Astrocyte of the spinal cord (primary cell): ENCODE data around the gene BMPR1A.

ENCODE experiments used
- DNase-seq: peaks from one replicate; pipeline ENCODE4 v3.0.0; 2011; ENCODE audit warnings: low read depth, low spot score
- H3K4me3 ChIP-seq: 2 replicates; pipeline ENCODE4 v1.5.1; 2011; ENCODE audit warnings: low read depth, mild to moderate bottlenecking, low read length, moderate library complexity
- in situ Hi-C: cut with HindIII; loops from 2 replicates; pipeline ENCODE4 v1.10.0; 2017; ENCODE audit warnings: low sequenced_read_pairs
- TF ChIP-seq, protein P1 (sequence below): IDR thresholded peaks from 2 replicates; pipeline ENCODE4 v1.5.1; 2012; ENCODE audit warnings: low read depth, mild to moderate bottlenecking, low read length, inconsistent platforms

BMPR1A gene

GRCh38 chr10:86742230-86742629 is 14.2 kb upstream of the BMPR1A start:
- H3K4me3 ChIP-seq, result no peak overlapping the region
- DNase-seq, result no peak
- TF ChIP-seq, protein P1, sequence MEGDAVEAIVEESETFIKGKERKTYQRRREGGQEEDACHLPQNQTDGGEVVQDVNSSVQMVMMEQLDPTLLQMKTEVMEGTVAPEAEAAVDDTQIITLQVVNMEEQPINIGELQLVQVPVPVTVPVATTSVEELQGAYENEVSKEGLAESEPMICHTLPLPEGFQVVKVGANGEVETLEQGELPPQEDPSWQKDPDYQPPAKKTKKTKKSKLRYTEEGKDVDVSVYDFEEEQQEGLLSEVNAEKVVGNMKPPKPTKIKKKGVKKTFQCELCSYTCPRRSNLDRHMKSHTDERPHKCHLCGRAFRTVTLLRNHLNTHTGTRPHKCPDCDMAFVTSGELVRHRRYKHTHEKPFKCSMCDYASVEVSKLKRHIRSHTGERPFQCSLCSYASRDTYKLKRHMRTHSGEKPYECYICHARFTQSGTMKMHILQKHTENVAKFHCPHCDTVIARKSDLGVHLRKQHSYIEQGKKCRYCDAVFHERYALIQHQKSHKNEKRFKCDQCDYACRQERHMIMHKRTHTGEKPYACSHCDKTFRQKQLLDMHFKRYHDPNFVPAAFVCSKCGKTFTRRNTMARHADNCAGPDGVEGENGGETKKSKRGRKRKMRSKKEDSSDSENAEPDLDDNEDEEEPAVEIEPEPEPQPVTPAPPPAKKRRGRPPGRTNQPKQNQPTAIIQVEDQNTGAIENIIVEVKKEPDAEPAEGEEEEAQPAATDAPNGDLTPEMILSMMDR, result no peak
- in situ Hi-C loops, result no loop called here

DNA sequence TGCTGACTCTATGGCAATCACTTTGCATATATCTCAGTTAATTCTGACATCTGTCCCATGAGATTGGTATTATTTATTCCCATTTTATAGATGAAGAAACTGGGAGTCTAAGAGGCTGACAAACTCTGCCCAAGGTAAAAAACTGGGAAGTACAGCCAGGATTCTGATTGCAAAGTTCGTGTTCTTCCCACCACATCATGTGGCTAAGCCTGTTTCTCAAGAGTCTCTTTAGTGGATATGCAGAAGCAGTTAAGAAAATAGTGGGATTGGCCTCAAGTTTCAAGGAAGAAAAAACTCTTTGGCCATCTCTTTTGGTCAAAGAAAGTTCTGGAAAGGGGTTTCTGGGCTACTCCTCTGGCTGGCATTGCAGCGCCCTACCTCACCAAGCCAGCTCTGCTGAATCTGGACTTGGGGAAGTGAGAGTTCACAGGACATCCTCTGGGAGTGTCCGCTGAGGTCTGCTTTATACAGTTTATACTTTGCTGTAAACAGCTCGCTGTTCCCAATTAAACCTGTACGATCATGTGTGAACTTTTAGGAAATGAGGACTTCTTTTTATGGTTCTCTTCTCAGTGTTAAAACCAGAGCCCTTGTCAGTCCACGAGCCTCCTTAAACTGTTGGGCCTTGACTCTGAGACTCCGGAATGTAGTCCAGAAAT is 12.2 kb upstream of the BMPR1A start:
- TF ChIP-seq, protein P1, result no peak
- no peak for DNase-seq
- in situ Hi-C loops, result no loop called here
- H3K4me3 ChIP-seq, result no peak overlapping the region

DNA sequence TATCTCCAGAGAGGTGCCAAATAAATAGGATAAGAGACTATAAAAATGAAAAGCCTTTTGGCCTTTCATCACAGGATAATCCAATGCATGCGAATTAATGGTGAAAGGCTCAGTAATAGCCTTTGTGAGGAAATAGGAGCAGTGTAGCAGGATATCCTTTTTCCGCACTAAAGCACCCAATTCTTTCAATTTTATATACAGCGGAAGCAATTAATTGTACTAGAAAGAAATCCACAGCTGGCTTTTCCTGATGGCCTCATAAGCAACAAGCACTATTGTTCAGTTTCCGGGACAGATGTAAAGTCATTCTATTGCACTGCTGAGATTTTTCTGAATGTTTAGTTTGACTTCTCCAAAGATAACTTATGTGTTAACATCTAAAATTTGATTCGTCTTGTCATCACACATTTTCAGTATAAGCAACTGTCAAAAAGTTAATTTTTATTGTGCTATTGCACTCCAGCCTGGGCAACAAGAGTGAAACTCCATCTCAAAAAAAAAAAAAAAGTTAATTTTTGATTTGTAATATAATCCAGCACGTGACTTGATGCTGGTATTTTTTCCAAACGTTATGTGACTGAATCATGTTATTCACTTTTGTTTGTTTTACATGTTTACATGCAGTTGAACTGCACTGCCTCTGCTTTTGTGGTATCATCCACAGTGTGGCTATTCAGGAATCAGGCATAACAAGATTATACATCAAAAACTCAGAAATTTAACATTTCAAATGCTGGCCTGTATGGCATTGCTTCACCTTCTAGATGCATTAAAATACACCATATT is 8.4 kb upstream of the BMPR1A start:
- H3K4me3 ChIP-seq, result no peak overlapping the region
- TF ChIP-seq, protein P1, result no peak
- no peak for DNase-seq
- in situ Hi-C loops, result no loop called here

GRCh38 chr10:86749854-86750253 is 6.6 kb upstream of the BMPR1A start:
- DNase-seq, result no peak
- in situ Hi-C loops, result no loop called here
- H3K4me3 ChIP-seq, result no peak overlapping the region
- TF ChIP-seq, protein P1, result no peak

DNA sequence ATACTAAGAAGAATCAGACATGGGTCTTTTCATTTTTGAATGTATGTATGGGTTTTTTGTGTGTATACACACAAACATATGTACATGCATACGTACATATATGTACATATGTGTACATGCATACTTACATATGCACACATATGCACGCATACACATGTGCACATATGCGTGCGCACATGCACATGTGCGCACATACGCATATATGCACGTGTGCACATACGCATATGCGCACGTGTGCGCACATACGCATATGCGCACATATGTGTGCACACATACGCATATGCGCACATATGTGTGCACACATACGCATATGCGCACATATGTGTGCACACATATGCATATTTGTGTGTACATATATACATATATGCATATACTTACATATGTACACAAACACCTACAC is 4.9 kb upstream of the BMPR1A start:
- TF ChIP-seq, protein P1, result no peak
- in situ Hi-C loops, result no loop called here
- no peak for DNase-seq
- H3K4me3 ChIP-seq, result no peak overlapping the region

DNA sequence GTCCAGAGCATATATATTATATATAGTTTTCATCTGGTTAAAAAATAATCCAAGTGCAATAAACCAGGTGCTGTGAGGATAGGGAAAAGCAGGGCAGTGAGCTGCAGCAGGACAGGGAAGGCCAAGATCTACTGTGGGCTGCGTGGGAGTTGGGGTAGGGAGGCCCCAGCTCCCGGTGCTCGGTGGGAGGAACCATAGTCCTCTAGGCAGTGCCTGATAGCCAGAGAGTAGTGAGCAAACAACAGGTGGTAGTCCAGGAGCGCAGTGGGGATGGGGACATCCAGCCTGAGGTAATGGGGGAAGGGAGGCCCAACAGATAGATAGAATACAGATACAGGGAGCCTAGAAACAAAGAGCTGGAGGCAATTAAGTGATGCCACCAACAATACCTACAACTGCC is 4.1 kb upstream of the BMPR1A start:
- no peak for DNase-seq
- in situ Hi-C loops, result no loop called here
- no peak overlapping the region for H3K4me3 ChIP-seq
- TF ChIP-seq, protein P1, result no peak
